ENCODE data around the gene SLC16A7. TPM values are rescaled to one million over a fixed set of nuclear protein-coding genes. Genes with fewer than 3 reads are reported as not detected.
A peak's percentile ranks its signal among the peaks of the same experiment; 100 is the strongest.

SLC16A7 gene
- total and polyA plus RNA-seq, 2 of the 8 experiments (the other 6 are each of a cell fraction or from before 2014, with no cell fraction given): 0.74 to 4.3 TPM

- no peak for TF ChIP-seq ATF3 (IDR thresholded peaks at IDR 0.05; ENCODE audit: insufficient read depth, low read depth, low read length)
- no peak for TF ChIP-seq BRCA1 (IDR thresholded peaks at IDR 0.05; ENCODE audit: low read depth, low read length)
- peak; percentile 35 to 39 for TF ChIP-seq RAD21 (IDR thresholded peaks at IDR 0.05 in 1 of 2, conservative IDR thresholded peaks at IDR 0.05 in 1 of 2; ENCODE audit: low read depth in 2 of 2, low read length in 2 of 2)
These were observed at the start of gene SLC16A7 (continued) for GRCh38 chr12:59595883-59596540.

Data from H1 (cell line).